ENCODE data around the gene RGL2. TPM values are rescaled to one million over a fixed set of nuclear protein-coding genes. Genes with fewer than 3 reads are reported as not detected.
A peak's percentile ranks its signal among the peaks of the same experiment; 100 is the strongest.

RGL2 gene
- total RNA-seq, 3 donors from 2014 or later, result 11.6 to 15.8 (median 15.4) TPM

DNA sequence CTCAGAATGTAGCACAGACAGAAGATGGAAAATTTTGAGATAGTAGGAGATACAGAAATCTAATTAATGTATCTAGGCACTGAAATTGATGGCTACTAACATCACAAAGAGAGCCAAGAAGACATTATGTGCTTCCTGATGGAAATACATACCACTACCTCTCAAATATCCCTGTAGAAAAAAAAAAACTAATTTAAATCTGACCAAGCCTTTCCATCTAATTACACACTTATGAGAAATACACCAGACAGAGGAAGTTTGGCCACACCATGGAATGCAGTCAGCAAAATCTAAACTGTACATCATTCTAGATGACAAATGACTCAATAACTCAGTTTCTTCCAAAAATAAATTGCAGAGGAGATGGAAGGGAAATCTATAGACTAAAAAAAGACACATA, 46.0 kb downstream of the RGL2 start:
- Mint-ChIP-seq H3K4me1 (ENCODE audit: low read depth) (peaks cover 36% of the 10 kb centered on the region), H3K27me3 (ENCODE audit: low read depth) (no peaks in the 10 kb centered on the region), H3K36me3 (ENCODE audit: insufficient read depth) (peaks cover 11% of the 10 kb centered on the region), H3K4me3 (no peak overlapping the region), H3K9me3 (no peaks in the 10 kb centered on the region)
- ATAC-seq (no peak), DNase-seq (no peak)

DNA sequence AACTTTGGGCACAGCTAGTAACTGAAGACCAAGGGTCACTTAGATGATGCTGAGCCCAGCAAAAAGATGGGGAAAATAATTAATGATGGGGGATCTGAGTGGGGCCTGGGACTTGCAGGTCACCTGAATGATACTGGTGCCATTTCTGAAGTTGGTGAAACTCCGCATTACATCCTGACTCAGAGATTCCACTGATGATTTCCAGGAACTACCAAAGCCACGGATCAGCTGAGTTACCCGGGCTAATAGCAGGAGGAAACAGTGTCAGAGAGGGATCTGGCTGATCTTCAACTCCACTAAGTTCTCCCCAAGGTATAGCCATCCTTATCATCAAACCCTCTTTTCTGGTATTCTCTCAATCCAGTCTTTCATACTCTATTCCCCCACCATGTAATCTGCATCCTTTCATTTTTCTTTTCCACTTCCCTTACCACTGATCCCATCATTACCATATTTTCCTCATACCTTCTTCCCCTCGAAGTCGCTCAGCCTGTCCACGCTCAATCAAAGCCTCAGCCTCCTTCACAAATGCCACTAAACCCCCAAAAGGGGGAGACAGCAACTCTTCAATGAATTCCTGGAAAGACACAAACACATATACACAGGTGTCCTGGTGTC, 47.2 kb downstream of the RGL2 start:
- Mint-ChIP-seq H3K36me3 (ENCODE audit: insufficient read depth) (peaks cover 11% of the 10 kb centered on the region), H3K9me3 (no peaks in the 10 kb centered on the region), H3K4me3 (peak overlapping the region; percentile 7), H3K4me1 (ENCODE audit: low read depth) (peaks cover 36% of the 10 kb centered on the region), H3K27me3 (ENCODE audit: low read depth) (no peaks in the 10 kb centered on the region)
- DNase-seq, result no peak
- ATAC-seq, result no peak

DNA sequence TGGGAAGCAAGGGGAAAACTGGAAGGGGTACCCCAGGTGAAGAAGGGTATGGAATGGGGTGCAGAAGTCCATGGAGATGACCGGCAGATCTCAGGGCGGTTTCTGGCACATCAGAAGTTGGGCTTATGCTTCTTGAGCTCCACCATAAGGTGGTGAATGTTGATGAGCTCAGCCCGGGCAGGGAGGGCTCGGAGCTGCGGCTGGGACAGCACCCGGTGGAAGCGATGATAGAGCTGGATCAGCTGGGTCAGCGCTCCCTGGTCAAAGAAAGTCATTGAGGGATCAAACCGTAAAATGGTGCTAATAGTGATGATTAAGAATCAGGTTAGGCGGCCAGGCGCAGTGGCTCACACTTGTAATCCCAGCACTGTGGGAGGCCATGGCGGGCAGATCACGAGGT, 48.0 kb downstream of the RGL2 start:
- Mint-ChIP-seq H3K4me1 (ENCODE audit: low read depth) (peaks cover 36% of the 10 kb centered on the region), H3K27me3 (ENCODE audit: low read depth) (no peaks in the 10 kb centered on the region), H3K9me3 (no peaks in the 10 kb centered on the region), H3K4me3 (peak overlapping the region; percentile 89), H3K36me3 (ENCODE audit: insufficient read depth) (peaks cover 11% of the 10 kb centered on the region)
- ATAC-seq (no peak), DNase-seq (no peak)

DNA sequence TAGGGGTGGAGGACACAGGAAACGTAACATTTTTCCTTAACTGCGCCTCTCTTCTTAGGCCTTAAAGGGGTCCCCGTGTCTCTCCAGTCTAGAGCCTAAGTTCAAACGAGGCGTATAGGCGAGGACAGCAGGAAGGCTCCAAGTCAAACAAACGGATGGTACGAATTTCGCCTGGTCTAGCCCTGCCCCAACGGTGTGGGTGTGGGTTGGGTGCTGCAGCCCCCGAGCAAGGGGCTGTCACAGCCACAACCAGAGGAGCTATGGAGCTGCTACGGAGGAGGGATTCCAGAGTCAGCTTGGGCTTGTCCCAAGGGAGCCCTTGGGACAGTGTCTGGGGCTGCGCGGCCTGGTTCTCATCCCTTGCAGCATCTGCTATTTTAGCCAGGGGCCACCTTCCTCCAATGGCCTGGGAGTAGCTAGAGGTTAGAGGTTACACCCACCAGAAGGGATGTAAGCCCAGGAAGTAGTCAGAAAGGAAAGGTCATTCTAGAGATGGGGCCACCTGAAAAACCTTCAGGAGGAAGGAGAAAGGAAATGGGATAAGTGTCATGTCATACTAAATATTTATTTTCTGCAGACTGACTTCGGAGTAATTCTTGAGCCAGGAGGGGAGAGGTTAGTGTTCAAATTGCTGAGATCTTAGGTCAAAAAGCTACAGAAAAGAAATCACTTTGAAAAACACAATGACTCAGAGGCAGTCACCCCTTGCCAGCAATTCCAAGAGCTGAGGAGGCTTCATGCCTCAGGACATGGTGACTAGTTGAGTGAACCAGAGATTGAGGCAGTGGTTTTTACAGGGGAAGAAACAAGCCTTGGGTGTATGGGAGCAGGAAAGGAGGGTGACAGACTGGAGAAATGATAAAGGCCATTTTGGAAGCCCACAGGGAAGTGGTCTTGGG, 48.8 kb downstream of the RGL2 start:
- Mint-ChIP-seq H3K27me3 (ENCODE audit: low read depth) (no peaks in the 10 kb centered on the region), H3K4me3 (peak overlapping the region; percentile 89), H3K9me3 (no peaks in the 10 kb centered on the region), H3K36me3 (ENCODE audit: insufficient read depth) (peaks cover 11% of the 10 kb centered on the region), H3K4me1 (ENCODE audit: low read depth) (peaks cover 36% of the 10 kb centered on the region)
- DNase-seq, result no peak
- no peak for ATAC-seq

DNA sequence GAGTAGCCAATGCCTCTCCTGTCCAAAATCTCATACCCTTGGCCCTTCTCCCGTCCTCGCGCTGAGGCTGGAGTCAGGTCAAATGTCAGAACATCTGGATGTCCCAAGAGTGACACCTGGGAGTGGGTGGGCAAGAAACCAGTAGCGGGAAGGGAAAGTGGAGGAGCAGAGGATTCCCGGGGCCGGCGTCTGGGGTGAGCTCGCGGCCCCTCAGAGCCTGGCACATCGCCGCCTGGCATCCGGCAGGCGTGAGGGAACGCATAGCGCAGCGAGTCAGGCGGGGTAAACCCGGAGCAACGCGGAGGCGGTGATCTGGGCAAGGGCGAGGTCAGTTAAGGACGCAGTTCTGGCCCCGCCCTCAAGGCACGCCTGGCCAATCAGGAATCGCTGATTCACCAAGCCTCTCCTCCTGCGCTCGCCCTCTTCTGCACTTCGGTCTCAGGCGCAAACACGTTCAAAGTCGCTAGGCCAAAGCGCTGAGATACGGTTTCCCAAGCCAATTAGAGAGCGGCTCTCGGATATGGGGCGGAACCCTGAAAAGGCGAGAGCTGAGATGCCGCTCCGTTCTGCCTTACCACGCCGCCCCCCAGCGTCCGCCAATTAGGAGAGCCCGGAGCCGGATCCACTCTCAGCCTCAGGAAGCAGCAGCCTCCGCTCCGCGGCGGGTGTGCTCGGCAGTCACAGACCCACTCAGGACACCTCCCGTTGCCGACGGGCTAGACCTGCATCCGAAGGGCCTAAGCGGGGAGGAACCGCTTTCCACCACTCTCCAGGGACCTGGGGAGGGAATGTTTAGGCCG, 49.6 kb downstream of the RGL2 start:
- ATAC-seq, result peak; percentile 90 to 92
- H3K27me3 Mint-ChIP-seq (ENCODE audit: low read depth), result no peaks in the 10 kb centered on the region
- H3K4me3 Mint-ChIP-seq, result peak overlapping the region; percentile 89
- peaks cover 11% of the 10 kb centered on the region for H3K36me3 Mint-ChIP-seq (ENCODE audit: insufficient read depth)
- H3K4me1 Mint-ChIP-seq (ENCODE audit: low read depth), result peaks cover 36% of the 10 kb centered on the region
- peak; percentile 90 for DNase-seq
- H3K9me3 Mint-ChIP-seq, result no peaks in the 10 kb centered on the region

DNA sequence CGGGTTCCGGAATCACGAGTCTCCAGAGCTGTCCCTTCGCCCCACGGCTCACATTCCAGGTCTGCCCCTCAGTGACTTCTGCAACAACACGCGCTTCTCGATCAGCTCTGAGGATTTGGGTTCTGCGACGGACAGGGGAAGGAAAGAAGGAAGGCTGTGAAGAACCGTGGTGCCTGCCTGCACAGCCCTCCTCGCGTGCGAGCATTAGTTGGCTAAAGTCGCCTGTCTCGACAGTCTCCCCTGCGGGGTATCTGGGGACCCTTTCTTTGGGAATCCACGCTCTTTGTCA, 50.2 kb downstream of the RGL2 start:
- Mint-ChIP-seq H3K27me3 (ENCODE audit: low read depth) (no peaks in the 10 kb centered on the region), H3K36me3 (ENCODE audit: insufficient read depth) (peaks cover 11% of the 10 kb centered on the region), H3K4me1 (ENCODE audit: low read depth) (peaks cover 36% of the 10 kb centered on the region), H3K9me3 (no peaks in the 10 kb centered on the region), H3K4me3 (peak overlapping the region; percentile 89)
- peak; percentile 16 to 20 for ATAC-seq
- no peak for DNase-seq

DNA sequence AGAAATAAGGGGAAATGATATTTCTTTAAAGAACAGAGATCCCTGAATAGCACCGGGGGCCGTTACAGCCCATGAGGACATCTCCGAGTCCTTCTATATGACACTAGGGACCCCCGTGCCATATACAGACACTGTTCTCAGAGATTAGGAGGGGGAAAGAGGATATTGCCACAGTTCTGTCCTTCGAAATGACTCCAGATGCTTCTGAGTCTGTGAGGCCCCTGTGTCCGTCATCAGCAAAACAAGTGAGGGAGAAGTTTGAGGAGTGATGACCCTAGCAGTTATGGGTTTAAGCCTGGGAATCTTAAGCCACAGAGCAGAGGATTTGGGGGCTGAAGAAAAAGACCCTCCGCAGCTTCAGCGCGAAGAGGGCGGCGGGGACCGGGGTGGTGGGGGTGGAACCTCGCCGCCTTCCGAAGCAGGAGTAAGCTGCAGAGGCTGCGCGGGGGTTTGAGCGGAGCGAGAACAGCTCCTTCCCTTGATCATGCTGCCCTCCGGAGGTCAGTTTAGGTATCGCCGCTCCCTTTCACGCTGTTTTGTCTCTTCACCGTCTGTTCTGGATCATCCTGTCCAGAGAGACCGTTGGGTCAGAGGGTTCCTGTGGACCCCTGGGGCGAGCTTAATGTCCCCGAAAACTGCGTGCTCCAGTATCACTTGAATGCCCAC, 50.6 kb downstream of the RGL2 start:
- peak; percentile 42 to 44 for ATAC-seq
- peaks cover 11% of the 10 kb centered on the region for H3K36me3 Mint-ChIP-seq (ENCODE audit: insufficient read depth)
- peaks cover 36% of the 10 kb centered on the region for H3K4me1 Mint-ChIP-seq (ENCODE audit: low read depth)
- peak overlapping the region; percentile 89 for H3K4me3 Mint-ChIP-seq
- H3K9me3 Mint-ChIP-seq, result no peaks in the 10 kb centered on the region
- H3K27me3 Mint-ChIP-seq (ENCODE audit: low read depth), result no peaks in the 10 kb centered on the region
- DNase-seq, result peak; percentile 92

DNA sequence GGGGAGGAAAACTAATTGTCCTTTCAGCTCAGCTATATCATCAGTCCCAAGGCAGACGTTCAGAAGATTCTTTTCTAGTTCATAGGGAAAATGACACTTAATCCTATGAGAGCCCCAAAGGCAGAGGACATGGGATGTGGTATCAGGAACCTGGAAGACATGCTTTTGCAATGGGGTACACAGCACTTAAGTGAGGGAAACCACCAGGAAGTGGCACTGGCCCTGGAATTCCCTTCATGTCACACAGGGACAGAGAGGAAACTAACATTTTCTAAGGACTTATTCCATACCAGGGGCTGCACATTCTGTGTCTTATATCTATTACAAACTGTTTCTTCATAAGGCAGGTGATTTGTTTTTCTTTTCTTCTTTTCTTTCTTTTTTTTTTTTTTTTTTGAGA, 55.3 kb downstream of the RGL2 start:
- Mint-ChIP-seq H3K27me3 (ENCODE audit: low read depth) (peaks cover 4% of the 10 kb centered on the region), H3K9me3 (no peaks in the 10 kb centered on the region), H3K36me3 (ENCODE audit: insufficient read depth) (no peaks in the 10 kb centered on the region), H3K4me3 (no peak overlapping the region), H3K4me1 (ENCODE audit: low read depth) (peaks cover 16% of the 10 kb centered on the region)
- no peak for DNase-seq
- no peak for ATAC-seq

DNA sequence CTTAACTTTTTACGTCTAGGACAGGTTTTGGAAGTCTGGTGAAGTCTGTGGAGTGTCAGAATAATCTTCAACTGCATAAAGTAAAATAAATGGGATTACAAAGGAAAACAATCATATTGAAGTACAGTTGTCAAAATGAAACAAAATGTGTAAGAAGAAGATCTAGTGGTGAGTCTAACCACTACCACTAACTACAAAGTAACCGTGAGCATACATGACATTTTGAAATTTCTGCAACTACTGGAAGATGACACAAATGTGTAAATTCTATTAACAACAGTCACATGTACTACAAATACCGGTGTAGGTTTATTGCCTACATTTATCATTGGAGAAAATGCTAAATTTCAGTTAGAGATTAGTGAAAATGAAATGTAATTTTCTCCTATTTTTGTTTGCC, 56.8 kb downstream of the RGL2 start:
- DNase-seq (no peak), ATAC-seq (peak; percentile 90 to 96)
- peaks cover 10% of the 10 kb centered on the region for H3K4me1 Mint-ChIP-seq (ENCODE audit: low read depth)
- H3K36me3 Mint-ChIP-seq (ENCODE audit: insufficient read depth), result no peaks in the 10 kb centered on the region
- peaks cover 4% of the 10 kb centered on the region for H3K27me3 Mint-ChIP-seq (ENCODE audit: low read depth)
- H3K9me3 Mint-ChIP-seq, result no peaks in the 10 kb centered on the region
- no peak overlapping the region for H3K4me3 Mint-ChIP-seq

Other genes with a start within 250 kb of the RGL2 start
- gene HLA-DPA1, start 225.3 kb downstream of the RGL2 start, total RNA-seq, result 10 to 100 TPM; 18.0 to 31.5 (median 19.8) TPM
- gene HLA-DPB1, start 223.0 kb downstream of the RGL2 start, total RNA-seq, result 1 to 10 TPM; 6.0 to 9.8 (median 6.3) TPM
- gene COL11A2, start 106.5 kb downstream of the RGL2 start, total RNA-seq, result under 1 TPM; 0.48 to 0.98 (median 0.60) TPM
- gene RXRB, start 98.3 kb downstream of the RGL2 start, total RNA-seq, result 10 to 100 TPM; 55.2 to 62.3 (median 60.8) TPM
- gene SLC39A7, start 98.1 kb downstream of the RGL2 start, total RNA-seq, result 10 to 100 TPM; 68.7 to 78.3 (median 72.1) TPM
- gene HSD17B8, start 94.3 kb downstream of the RGL2 start, total RNA-seq, result 10 to 100 TPM; 11.7 to 20.1 (median 19.4) TPM
- gene RING1, start 90.4 kb downstream of the RGL2 start, total RNA-seq, result 10 to 100 TPM; 64.7 to 66.5 (median 66.3) TPM
- 10 to 100 TPM; 51.2 to 65.4 (median 63.5) TPM for gene VPS52, start 27.1 kb downstream of the RGL2 start, total RNA-seq
- gene RPS18, start 26.9 kb downstream of the RGL2 start, total RNA-seq, result 1,000 to 10,000 TPM; 4,231 to 4,415 (median 4,409) TPM
- 1 to 10 TPM; 2.6 to 3.8 (median 3.7) TPM for gene B3GALT4, start 21.8 kb downstream of the RGL2 start, total RNA-seq
- gene WDR46, start 9.7 kb downstream of the RGL2 start, total RNA-seq, result 100 to 1,000 TPM; 188 to 198 (median 197) TPM
- gene PFDN6, start 9.3 kb downstream of the RGL2 start, total RNA-seq, result 100 to 1,000 TPM; 153 to 157 (median 153) TPM
- 100 to 1,000 TPM; 265 to 315 (median 301) TPM for gene TAPBP, start 15.1 kb upstream of the RGL2 start, total RNA-seq
- gene ZBTB22, start 18.8 kb upstream of the RGL2 start, total RNA-seq, result 1 to 10 TPM; 6.1 to 9.4 (median 8.9) TPM
- 10 to 100 TPM; 73.6 to 88.5 (median 81.5) TPM for gene DAXX, start 24.0 kb upstream of the RGL2 start, total RNA-seq
- gene KIFC1, start 92.9 kb upstream of the RGL2 start, total RNA-seq, result 1 to 10 TPM; 7.3 to 8.3 (median 7.4) TPM
- 10 to 100 TPM; 24.4 to 29.4 (median 26.8) TPM for gene PHF1, start 112.1 kb upstream of the RGL2 start, total RNA-seq
- 10 to 100 TPM; 76.6 to 84.5 (median 79.2) TPM for gene CUTA, start 119.2 kb upstream of the RGL2 start, total RNA-seq
- 10 to 100 TPM; 18.6 to 23.4 (median 20.2) TPM for gene SYNGAP1, start 121.1 kb upstream of the RGL2 start, total RNA-seq
- 10 to 100 TPM; 22.9 to 23.4 (median 22.9) TPM for gene ZBTB9, start 155.6 kb upstream of the RGL2 start, total RNA-seq